Measurements from ENCODE around the gene APOE.
A peak's percentile ranks its signal among the peaks of the same experiment; 100 is the strongest.
"Not testable (repeated sequence)": the region's sequence is repeated elsewhere in the genome, so short reads cannot be mapped to it uniquely, and the experiment has no call there.

APOE gene

DNA sequence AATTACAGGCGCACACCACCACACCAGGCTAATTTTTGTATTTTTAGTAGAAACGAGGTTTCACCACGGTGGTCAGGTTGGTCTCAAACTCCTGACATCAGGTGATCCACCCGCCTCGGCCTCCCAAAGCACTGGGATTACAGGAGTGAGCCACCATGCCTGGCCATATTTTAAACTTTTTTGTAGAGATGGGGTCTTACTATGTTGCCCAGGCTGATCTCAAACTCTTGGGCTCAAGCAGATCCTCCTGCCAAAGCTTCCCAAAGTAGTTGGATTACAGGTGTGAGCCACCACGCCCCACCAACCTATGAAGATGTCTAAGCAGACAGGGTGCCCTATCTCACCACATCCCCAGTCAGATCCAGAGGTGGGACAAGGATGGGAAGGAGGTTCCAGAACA is 6.3 kb downstream of the APOE start:
- DNase-seq (ENCODE audit: low spot score) = not testable (repeated sequence)

DNA sequence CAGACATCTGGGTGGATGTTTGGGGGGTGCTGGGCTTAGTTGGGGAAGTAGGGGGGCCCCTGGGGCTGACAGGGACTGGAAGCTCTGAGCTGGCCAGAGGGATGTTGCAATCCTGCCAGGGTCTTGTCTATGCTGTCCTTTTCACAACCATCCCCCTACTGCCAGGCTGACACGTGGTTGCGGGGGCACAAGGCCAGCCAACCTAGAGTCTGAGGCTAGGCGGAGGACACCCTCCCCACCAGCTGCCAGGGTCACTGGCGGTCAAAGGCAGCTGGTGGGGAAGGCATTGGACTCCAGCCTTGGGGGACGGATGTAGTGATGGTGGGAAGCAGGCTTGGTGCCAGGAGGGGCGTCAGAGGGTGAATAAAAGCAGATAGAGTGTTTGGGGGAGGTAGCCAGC is 7.3 kb downstream of the APOE start:
- no peak for DNase-seq (ENCODE audit: low spot score)

- not testable (repeated sequence) for DNase-seq (ENCODE audit: low spot score)
Observed at GRCh38 chr19:44913512-44914432, 8.2 kb downstream of the APOE start.

GRCh38 chr19:44914433-44915206 is 9.0 kb downstream of the APOE start, which contains the start of gene APOC1:
APOC1 (plus strand) TSS chr19:44914608; CDS start chr19:44914892, 284 bp downstream.
- peak; percentile 72 for DNase-seq (ENCODE audit: low spot score)

GRCh38 chr19:44924243-44924725 is 18.7 kb downstream of the APOE start:
- no peak for DNase-seq (ENCODE audit: low spot score)

DNA sequence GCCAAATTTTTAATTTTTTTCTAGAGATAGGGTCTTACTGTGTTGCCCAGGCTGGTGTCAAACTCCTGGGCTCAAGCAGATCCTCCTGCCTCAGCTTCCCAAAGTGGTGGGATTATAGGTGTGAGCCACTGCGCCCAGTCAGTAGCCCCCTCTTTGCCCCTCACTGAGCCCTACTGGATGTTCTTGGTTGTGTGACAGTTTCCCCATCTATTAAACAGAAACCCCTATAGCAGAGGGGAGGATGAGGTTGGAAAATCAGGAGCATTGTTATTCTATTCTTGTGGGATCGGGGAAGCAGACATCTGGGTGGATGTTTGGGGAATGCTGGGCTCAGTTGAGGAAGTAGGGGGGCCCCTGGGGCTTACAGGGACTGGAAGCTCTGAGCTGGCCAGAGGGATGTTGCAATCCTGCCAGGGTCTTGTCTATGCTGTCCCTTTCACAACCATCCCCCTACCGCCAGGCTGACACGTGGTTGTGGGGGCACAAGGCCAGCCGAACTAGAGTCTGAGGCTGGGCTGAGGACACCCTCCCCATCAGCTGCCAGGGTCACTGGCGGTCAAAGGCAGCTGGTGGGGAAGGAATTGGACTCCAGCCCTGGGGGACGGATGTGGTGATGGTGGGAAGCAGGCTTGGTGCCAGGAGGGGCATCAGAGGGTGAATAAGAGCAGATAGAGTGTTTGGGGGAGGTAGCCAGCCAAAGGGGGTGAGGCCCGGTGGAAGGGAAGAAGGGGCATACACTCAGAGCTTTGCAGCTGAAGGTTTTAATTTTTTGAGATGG is 19.7 kb downstream of the APOE start:
- no peak for DNase-seq (ENCODE audit: low spot score)

GRCh38 chr19:44926245-44927077 is 20.9 kb downstream of the APOE start:
- DNase-seq (ENCODE audit: low spot score) = not testable (repeated sequence)

- no peak for DNase-seq (ENCODE audit: low spot score)
Observed at GRCh38 chr19:44927746-44928145, 22.1 kb downstream of the APOE start.

DNA sequence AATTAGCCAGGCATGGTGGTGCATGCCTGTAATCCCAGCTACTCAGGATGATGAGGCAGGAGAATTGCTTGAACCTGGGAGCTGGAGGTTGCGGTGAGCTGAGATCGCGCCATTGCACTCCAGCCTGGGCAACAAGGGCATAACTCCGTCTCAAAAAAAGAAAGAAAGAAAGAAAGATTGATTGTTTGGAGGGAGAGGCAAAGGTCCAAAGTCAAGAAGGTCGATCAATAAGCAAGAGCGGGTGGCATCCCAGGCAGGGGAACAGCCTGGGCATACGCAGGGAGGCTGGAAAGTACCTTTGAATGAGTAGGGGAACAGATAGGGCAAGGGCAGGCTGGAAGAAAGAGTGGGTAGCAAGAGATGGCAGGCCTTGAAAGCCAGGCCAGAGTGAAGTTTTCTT is 24.5 kb downstream of the APOE start:
- DNase-seq (ENCODE audit: low spot score) = no peak

DNA sequence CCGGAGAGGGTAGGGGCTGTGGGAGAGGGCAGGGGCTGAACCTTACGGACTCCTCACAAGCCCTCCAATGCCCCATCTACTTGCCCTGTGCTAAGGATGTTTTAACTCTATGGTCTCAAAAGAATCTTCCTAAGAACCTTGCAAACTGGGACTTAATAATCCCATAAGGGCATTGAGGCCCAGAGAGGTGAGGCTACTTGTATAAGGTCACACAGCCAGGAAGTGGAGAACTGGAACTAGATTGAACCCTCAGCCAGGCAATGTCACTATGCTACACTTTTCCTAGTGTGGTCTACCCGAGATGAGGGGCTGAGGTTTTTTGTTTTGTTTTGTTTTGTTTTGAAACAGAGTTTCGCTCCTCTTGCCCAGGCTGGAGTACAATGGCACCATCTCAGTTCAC is 25.9 kb downstream of the APOE start:
- no peak for DNase-seq (ENCODE audit: low spot score)

- no peak for DNase-seq (ENCODE audit: low spot score)
Observed at GRCh38 chr19:44939668-44940067, 34.1 kb downstream of the APOE start.

- no peak for DNase-seq (ENCODE audit: low spot score)
Observed at GRCh38 chr19:44942067-44942571, 36.5 kb downstream of the APOE start, which contains the start of gene APOC4. APOC4 (plus strand) TSS chr19:44942237; CDS start chr19:44942278, 41 bp downstream.

GRCh38 chr19:44943801-44944249 is 38.2 kb downstream of the APOE start:
- no peak for DNase-seq (ENCODE audit: low spot score)

DNA sequence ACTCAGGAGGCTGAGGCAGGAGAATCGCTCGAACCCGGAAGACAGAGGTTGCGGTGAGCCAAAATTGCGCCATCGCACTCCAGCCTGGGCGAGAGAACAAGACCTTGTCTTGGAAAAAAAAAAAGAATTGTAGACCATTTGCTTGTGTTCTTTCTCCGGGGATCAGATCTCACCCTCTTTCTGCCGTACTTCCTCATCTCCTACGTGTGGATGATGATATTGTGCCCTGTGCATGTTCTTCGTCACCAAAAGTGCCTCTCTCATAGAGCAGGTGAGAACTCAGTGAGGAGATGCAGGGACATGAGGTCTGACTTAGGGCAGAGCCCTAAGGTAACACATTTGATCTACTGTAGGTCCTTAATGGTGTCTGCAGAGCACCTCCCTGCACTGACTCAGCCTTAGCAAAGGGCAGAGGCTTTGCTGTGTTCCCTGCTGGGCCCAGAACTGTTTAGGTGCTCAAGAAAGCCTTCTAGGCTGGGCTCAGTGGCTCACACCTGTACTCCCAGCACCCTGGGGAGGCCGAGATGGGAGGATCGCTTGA is 41.5 kb downstream of the APOE start:
- DNase-seq (ENCODE audit: low spot score) = no peak

DNA sequence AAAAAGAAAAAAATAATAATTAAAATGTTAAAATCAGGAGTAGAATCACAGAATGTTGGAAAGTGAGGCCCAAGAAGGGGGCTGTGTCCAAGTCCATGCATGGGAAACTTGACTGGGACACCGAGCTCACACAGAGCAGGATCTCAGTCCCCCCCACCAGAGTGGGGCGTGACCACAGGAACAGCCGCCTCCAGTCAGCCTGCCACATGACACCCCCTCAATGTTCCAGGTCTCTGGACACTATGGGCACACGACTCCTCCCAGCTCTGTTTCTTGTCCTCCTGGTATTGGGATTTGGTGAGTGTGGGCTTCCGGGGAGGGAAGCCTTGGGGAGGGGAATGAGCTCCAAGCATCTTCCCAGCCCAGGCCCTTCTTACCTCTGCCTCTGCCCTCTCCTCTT is 42.6 kb downstream of the APOE start:
- no peak for DNase-seq (ENCODE audit: low spot score)

GRCh38 chr19:44948763-44949374 is 43.3 kb downstream of the APOE start:
- DNase-seq (ENCODE audit: low spot score) = no peak

DNA sequence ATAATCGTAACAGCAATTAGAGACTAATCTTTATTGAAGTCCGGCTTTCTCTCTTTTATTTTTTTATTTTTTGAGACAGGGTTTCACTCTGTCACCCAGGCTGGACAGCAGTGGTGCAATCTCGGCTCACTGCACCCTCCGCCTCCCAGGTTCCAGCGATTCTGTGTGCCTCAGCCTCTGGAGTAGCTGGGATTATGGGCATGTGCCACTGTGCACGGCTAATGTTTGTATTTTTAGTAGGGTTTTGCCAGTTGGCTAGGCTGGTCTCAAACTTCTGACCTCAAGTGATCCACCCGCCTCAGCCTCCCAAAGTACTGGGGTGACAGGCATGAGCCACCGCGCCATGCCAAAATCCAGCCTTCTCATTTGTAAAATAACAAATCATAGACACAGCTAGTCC is 44.0 kb downstream of the APOE start:
- no peak for DNase-seq (ENCODE audit: low spot score)

DNA sequence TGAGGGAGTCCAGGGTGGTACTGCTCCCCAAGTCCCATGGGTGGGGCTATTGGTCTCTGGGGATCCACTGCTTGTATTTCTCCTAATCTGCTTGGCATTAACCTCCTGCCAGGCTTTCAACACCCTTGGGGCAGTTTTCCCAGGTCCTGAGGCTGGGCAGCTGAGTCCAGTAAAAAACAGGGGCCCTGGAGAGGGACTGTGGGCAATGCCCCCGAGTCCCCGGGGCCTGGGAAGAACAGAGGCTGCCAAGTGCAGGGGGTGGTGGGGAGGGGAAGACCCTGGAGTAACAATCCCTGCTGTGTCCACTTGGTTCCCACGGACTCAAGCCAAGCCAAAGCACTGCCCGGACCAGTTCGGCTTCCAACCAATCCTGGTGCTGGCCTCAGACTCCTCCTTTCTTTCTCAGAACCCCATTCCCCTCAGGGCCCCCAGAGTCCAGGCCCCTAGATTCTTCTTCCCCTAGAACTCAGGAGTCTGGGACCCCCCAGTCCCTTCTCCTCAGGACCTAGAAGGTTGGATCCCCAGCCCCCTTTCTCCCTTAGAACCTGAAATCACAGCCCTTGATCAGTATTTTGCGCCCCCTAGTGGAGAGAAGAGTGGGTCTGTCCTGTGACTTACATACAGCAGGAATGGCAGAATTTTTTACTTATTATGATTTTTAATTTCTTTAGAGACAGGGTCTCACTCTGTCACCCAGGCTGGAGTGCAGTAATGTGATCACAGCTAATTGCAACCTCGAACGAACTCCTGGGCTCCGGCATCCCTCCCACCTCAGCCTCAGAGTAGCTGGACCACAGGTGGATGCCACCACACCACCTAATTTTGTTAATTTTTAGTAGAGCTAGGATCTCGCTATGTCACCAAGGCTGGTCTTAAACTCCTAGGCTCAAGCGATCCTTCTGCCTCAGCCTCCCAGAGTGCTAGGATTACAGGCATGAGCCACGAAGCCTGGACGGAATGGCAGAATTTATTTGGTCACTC is 45.9 kb downstream of the APOE start:
- DNase-seq (ENCODE audit: low spot score) = peak; percentile 64

- no peak for DNase-seq (ENCODE audit: low spot score)
Observed at GRCh38 chr19:44954278-44954648, 48.7 kb downstream of the APOE start.

Data from kidney capillary endothelial cell (primary cell).